GM19397 (cell line): ENCODE data around the gene ATP2B2.

Source experiments
- ATAC-seq: cut with Tn5 transposase; IDR thresholded peaks from one replicate; pipeline ENCODE4 v1.9.1; 2021; ENCODE audit warnings: mild to moderate bottlenecking, moderate library complexity; ENCODE audit not compliant: unreplicated experiment

ATP2B2 gene

DNA sequence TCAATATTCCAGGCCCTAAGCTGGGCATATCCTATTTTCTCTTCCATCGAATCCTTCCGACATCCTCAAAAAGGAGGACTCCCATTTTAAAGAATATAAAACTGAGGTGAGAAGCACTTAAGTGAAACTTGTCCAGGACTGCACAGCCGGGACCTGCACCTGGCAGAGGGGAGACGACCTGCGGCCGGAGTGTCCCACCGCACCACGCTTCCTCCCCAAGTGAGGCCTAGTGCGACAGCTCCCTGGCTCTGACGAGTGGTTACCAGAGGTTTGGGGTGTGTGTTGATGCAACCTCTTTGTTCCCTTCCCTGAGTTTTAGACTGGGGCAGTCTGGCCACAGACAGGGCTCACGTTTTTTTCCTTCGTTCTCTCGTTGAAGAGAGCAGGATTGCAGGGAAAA lies 24.9 kb upstream of the ATP2B2 start:
- no peak for ATAC-seq

DNA sequence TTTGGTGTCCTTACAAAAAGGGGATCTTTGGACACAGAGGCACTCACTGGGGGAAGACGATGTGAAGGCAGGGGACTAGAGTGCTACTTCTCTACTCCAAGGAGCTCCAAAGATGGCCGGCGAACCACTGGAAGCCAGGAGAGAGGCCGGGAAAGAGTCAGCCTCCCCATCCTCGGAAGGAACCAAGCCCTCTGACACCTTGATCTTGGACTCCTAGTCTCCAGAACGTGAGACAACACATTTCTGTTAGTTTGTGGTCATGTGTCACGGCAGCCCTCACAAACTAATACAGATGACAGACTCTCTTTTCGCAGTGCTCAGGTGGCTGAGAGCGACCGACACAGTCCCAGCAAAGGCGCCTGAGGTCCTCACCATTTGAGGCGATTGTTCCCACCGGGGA lies 24.4 kb upstream of the ATP2B2 start:
- ATAC-seq = no peak

DNA sequence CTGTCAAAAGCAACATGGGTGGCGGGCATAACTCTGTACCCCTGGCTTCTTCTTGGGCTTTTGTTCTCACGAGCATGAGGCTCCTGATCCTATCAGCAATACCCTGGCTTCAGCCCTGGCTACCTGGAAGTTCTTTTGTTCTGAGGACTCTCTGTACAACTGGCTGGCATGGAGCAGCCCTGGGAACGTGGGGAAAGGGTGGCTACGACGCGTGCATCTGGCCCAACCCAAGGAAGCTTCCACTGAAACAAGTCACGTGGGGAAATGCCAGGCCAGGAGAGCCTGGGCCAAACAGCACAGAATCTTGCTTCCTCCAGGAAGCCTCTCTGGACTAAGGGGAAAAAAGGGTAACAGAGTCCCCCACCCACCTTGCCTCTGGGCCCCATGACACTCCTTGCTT lies 22.7 kb upstream of the ATP2B2 start:
- no peak for ATAC-seq

DNA sequence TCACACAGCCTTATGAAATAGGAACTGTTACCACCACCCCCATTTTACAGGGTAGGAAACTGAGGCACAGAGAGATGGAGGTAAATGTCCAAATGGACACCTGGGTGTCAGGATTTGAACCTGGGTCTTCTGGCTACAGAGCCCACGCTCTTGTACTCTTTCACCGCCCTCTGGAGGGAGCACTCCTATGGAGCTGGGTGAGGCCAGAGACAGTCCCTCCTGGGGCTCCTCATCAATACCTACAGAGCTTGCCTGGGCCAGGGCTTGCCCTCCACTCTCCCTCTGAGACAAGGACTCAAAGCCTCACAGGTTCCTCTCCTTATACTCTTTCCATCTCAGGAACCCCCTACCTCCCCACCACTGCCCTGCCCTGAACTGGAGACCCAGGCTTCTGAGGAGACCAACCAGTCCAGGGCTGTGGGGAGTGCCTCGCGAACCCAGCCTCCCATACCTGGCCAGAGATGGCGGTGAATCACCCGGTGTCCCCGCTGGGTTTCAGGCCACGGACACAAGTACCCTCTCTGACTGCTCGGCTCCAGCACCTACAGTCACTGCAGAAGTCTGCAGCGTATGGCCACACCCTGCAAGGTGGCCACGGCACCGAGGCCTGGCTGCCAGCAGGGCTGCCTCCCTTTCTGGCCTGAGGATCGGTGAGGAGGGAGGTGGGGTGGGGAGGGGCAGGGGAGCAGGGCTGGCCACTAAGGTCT lies 22.1 kb upstream of the ATP2B2 start:
- ATAC-seq = no peak

DNA sequence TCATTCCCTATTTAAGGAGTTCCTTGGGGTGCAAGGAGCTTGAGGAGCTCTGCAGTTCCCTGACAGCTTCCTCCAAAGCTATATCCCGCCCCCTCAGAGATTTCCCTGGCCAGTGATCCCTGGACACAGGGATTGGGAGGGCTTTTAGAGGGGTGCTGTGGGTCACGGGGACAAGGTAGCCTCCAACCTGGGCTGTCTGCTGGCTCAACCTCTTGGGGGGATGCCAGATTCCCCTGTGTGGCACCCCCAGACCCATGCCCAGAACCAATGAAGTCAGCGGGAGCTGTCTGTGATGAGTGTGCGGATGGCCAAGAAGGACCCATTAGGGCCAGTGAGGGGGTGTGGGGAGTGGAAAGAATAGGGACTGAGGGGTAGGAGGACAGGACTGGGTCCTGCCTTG lies 21.0 kb upstream of the ATP2B2 start:
- no peak for ATAC-seq

DNA sequence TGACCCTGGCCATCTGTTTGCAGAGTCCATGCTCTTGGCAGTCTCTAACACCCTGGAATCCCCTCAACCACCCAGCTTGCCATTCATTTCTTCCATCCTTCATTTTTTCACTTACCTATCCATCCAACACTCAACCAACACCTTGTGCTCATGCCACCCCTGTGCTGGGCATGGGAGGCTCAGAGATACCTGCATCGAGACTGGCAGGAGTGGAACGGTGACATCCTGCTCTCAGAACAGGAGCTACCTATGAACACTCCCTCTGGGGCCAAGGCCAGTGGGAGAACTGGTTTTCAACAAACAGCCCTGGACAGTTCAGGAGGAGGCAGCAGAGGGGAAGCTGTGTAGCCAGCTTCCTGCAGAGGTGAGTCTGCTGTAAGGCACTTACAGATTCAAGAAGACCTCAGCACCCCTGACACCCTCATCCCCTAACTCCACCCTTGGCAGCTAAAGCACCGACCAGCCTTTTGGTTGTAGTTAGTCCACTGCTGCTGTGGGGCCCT lies 19.5 kb upstream of the ATP2B2 start:
- ATAC-seq = no peak

DNA sequence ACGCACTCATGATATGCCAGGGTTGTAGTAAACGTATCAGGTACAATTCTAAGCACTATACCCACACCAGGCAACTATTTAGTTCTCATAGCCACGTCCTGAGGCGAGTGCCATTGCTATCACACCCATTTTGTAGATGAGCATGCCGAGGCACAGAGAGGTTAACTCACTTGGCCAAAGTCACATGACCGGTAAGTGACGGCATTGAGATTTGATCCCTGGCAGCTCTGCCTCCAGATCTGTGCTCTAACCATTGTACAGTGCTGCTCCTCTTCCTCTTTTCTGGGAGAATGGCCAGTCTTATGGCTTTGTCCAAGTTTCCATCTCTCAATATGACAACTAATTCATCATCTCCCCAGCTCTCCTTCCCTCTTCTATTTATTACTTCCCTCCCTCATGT lies 18.9 kb upstream of the ATP2B2 start:
- no peak for ATAC-seq

DNA sequence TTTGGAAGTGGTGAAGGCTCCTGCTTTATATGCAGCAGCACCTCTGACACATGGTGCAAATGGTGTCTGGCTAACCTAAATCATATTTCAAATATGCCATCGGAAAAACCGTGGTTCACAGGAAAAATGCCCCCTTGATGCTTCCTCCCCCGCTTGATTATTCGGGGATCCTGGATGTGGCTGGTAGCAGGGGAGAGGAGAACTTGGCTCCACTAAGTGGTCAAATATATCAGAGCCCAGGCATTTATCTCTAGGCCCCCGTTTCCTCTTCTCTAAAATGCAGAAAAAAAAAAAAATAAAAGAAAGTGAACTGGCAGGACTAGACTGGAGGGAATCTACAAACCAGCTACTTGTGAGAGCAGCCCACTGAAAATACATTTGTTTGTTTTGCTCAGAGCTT lies 18.2 kb upstream of the ATP2B2 start:
- ATAC-seq = no peak

DNA sequence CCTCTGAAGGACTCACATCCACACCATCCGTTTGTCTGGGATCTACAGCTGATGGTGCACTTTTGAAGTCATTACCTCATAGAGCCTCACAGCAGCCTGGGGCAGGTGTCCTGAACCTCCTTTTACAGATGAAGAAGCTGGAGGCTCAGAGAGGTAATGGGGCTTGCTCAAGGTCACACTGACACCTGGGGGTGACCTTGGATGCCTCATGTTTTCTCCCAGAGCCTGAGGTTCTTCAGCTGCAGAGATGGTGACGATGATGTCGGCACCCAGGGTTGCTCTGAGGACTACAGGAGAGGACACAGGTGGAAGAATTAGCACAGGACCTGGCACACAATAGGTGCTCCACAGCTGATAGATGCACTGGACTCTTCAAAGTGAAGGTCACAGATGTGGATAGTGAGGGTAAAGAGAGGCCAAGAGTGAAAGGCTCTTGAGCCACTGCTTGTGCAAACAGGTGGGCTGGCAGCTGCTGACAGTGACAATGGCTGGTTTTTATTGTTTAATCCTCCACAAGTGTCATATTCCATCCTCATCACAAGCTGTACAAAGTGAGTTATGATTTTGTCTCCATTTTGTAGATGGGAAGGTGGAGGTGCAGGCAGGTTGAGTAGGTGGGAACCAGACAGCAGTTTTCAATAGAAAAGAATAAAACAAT lies 17.4 kb upstream of the ATP2B2 start:
- ATAC-seq = no peak

DNA sequence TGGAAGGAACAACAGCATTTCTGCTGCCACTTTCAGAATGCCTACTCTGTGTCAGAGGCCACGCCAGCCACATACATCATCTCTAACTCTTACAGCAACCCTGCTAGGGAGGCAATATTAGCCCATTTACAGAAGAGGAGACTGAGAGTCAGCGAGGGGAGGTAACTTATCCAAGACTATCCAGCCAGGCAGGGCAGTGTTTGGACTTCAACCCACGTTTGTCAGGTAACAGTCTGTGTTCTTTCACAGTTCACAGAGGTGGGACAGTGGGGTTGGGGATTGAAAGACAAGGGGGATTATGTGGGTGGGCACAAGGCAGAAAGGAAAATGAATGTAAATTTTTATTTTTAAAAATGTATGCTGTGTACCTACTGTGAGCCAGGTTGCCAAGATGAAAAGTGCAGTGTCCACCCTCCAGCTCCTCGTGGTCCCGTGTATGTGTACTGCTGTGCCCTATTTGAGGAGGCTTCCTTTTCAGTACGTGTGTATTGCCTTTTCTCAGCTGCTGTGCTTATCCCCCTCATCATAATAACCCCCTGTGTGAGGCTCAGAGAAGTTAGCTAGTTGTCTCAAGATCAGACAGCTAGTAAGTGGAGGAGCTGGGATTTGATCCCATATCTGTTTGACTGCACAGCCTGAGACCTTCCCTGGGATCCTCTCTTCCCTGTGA lies 16.5 kb upstream of the ATP2B2 start:
- no peak for ATAC-seq

DNA sequence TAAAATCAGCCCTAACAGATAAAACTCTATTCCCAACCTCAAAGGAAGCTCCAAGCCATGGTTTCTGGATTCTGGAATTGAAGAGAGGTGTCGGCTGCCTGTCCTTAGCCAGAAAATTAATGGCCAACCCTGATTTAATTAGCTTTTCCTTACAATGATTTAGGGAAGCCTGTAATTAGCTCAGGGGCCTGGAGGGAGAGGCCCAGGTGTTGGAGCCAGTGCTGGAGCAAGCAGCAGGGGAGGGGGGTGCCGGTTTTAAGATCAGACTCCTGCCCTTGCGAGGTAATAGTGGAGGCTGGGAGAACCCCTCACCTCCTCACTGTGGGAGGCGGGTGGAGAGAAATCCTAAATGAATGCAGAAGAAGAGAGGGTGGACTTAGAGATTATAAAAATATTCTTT lies 14.7 kb upstream of the ATP2B2 start:
- no peak for ATAC-seq

DNA sequence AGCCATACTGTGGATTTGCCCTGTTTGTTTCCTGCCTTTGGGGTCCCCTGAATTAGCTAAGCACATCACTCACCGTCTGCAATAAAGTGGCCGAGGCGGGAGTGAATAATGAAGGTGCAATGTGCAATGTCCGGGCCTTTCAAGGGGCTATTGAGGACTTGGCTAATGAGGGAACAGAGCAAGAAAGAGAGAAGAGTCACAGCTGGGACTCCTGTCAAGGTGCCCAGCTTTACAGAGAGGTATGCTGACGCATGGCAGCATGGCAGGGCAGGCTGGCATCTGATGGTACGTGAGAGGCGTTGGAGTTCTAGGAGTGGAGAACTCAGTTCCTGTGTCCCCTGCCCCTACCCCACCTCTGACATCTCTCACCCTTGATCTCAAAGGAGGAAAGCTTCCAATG lies 13.8 kb upstream of the ATP2B2 start:
- no peak for ATAC-seq

DNA sequence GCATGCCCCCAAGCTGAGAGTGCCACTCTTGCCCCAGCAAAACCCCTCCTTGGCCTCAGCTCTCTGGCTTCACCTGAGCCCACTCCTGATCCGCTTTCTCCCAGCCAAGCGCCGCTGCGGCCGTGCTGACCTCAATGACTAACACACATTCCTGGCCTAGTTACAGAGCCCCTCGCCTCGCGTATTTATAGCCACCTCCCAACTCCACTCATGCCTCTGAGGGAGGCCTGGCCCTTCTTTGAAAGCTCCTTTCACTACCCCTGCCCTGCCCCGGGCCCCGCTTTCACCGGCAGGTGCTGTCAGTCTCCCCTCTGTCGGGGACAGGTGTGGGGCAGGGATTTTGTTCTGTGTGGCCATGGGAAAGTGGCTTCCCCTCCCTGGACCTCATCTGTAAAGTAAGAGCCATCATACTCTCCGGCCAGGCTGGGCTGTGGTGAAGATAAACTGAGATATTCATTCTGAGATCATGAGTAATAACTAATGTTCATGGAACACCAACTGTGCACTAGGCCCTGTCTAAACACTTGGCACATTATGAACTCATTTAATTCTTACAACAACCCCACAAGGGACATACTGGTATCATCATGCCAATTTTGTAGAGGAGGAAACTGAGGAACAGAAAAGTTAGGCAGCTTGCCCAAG lies 13.2 kb upstream of the ATP2B2 start:
- no peak for ATAC-seq

DNA sequence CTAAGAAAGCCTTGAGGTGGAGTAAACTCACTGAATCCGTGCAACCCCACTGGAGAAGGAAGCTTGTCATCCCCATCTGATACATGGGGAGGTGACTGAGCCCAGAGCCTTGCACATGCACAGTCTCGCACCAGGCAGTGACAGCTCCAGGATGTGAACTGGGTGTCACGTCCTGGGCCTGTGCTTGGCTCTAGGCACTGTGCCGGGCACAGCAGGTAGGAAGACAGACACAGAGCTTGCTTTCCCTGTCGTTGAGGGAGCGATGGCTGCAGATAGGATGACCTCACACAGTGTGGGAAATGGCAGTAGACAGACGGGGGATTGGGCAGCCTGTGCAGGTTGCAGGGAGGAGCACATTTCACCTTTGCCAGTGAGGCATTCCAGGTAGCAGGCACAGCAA lies 12.2 kb upstream of the ATP2B2 start:
- no peak for ATAC-seq

DNA sequence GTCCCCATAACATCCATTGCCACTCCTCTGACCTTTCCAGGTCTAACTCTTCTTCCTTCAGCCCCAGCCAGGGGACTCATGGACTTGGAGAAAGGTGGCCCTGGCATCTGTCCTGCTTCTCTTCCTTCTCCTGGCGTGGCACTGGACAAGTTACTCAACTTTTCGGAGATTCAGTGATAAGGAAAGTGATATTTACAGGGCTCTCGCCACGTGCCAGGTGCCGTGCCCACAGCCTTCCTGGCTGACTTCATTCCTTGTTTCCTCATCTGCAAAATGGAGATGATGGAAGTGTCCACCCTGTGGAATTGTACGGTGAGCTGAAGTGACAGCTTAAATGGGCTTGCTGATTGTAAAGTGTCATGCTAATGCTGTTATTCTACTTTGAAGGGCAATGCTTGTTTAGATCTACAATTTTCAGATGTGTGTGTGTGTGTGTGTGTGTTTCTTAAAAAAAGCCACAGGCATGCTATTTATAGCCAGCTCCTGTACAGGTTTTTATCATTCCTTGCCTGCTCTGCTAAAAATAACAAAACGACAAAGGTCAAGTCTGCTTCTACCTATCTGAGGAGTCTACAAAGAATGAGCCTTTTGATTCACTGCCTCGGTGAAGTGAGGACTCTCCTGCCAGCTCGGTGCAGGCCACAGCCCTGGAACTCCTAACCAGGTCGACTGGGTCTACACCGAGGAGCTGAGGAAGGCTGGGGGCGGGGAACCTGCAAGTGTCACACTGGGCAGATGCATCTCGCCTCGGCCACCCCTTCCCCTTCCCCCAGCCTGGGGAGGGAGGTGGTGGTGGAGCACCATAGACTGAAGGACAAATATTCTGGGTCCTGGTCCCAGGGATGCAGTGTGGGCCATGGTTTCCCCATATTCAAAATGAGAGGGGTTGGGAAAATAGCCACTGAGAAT lies 11.4 kb upstream of the ATP2B2 start:
- no peak for ATAC-seq

DNA sequence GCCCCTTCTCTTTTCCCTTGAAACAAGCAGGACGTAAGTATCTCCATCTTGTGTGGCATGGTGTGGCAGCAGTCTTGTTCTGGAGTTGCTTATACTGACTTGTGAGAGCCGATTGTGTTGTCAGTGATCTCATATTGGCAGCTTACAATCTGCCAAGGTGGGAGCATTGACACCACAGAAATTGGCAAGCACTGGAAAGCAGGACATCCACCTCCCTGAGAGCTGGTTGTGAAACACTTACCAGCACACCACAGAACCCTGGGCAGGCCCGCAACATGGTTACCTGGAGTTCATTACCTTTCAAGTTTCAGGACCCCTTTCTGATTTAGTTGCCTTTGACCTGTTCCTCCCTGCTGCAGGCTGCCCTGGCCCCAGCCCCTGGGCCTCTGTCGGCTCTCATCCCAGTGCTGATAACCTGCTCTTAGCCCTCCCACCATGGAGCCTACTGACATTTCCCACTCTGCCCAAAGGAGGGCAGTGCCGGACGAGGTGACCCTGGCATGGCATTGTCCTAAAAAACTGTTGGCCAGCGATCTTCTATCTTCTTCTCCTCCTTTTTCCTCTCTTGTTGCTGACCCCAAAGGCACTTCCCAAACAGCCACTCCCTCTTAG lies 10.6 kb upstream of the ATP2B2 start:
- ATAC-seq = no peak

DNA sequence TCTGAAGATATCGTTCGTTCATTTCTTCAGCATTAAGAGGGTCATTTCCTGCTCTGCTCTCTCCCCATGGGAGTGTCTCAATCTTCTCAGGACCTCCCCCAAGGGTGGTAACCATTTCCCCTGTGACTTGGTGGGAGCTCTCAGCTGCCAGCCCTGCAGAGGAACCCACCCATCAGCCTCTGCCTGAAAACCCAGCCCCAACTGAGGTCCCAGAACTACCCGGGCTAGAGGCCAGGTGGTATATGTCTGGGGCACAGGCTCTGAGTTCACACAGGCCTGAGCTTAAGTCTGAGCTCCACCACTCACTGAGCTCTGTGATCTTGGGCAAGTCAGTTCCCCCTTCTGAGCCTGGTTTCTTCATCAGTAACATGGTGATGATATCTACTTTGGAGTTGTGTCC lies 10.0 kb upstream of the ATP2B2 start:
- ATAC-seq = no peak

DNA sequence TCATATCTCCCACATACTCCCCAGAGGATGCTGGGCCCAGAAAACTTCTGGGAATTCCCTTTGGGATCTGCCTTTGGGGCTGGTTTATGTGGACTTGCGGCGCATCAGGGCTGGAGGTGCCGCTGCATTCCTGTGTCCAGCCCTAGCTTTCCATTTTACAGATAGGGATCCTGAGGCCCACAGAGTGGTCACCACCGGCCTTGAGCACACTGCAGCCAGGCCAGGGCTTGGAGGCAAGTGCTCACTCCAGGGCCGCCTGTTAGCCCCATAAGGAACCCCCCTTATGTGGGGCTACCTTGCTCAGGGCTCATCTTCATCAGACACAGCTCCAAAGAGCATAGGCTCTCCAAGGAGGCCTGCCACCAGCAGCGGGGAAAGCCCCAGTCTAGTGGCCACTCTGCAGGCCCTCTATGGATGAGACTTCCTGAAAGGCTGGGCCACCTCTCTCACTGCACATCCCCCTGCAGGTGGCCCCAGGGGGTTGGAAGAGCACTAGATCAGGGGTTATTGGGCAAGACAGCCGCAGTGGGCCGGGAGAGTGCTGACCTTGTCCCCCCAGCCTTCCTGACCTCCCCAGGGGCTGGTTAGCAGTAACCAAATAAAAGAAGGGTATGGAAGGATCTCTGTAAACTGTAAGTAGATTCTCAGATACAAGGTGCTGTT lies 9.2 kb upstream of the ATP2B2 start:
- no peak for ATAC-seq

DNA sequence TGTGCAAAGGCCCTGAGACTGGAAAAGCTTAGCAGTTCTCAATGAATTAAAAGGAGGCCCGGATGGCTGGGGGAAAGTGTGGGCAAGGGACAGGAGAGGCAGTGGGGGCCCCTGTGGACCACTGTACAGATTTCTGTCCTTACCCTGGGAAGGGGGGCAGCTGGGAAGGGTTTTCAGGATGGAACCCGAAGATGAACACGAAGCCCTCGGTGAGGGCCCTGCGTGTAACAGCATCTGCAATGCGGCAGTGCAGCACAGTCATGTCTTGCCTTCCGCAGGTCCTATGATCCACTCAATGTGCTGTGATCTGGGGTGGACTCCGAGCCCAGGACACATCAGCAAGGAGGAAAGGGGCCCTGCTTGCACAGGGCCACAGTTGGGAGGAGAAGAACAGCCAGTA lies 7.9 kb upstream of the ATP2B2 start:
- ATAC-seq = no peak

DNA sequence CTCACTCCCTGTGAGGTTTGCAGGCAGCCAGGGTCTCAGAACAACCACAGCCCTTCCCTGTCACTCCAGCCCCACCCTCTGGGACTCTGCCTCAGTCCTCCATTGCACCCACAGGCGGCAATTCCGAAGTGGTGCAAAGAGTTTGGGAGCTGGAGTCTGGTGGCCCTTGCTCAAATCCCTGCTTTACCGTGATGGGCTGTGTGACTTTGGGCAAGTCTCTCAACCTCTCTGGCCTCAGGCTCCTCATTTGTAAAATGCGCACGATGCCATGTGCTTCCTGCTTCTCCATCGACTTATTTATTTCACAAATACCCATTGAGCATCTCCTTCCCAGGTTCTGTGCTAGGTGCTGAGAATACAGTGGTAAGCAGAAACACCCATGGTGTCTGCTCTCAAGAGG lies 7.3 kb upstream of the ATP2B2 start:
- ATAC-seq = no peak
